Endometrial microvascular endothelial cells (primary cell): Measurements from ENCODE around the gene HS3ST4. TPM values are rescaled to one million over a fixed set of nuclear protein-coding genes. Genes with fewer than 3 reads are reported as not detected.

Experiments
- in situ Hi-C: cut with HindIII; loops from 2 replicates; pipeline ENCODE4 v1.10.0; 2017; ENCODE audit warnings: low sequenced_read_pairs, low pct_unique_long_range_greater_than_20kb; ENCODE audit errors: inconsistent ontology term
- total RNA-seq: library from RNA; depleted of rRNA; stranded (reverse); fragments of >200 nt; gene quantifications from one replicate; pipeline ENCODE4 v1.2.3, GENCODE V29; 2015; ENCODE audit errors: inconsistent ontology term

Gene HS3ST4
- total RNA-seq, 1 donor from 2014 or later, result not detected

DNA sequence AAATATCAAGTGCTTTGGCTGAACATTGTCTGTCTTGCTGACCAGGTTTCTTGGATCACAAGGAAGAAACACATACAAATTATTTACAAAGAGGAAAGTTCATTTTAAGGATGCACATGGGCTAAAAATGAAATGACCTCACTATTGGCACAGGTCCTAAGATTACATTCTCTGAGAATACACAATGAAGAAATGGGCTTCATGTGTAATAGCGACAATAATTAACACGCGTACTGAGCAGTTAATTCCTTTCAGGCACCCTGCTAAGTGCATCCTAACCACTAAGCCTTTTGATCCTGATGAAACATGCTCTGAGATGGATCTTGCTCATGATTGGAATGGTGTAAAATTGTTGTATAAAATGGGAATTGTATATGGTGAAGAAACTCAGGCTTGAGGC, 429.0 kb downstream of the HS3ST4 start:
- in situ Hi-C loops, result no loop called here

DNA sequence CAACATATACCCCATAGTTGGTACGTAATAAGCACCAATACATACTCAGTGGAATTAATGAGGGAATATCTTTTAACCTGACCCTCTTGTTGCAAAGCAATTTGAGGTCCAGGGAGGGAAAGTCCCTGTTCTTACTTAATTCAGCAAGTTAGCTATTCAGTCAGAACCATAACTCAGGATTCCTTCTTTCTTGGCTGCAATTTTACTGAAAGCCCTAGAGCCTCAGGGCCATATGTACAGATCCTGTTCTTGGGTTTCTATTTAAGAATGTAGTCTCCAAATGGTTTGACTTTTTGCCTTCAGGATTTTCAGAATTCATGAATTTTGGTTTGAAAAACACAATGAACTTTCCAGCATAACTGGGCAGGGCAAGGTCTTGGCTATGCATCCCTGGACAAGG, 436.5 kb downstream of the HS3ST4 start:
- in situ Hi-C loops, result no loop called here

GRCh38 chr16:26129997-26130396, 438.2 kb downstream of the HS3ST4 start:
- in situ Hi-C loops, result no loop called here

DNA sequence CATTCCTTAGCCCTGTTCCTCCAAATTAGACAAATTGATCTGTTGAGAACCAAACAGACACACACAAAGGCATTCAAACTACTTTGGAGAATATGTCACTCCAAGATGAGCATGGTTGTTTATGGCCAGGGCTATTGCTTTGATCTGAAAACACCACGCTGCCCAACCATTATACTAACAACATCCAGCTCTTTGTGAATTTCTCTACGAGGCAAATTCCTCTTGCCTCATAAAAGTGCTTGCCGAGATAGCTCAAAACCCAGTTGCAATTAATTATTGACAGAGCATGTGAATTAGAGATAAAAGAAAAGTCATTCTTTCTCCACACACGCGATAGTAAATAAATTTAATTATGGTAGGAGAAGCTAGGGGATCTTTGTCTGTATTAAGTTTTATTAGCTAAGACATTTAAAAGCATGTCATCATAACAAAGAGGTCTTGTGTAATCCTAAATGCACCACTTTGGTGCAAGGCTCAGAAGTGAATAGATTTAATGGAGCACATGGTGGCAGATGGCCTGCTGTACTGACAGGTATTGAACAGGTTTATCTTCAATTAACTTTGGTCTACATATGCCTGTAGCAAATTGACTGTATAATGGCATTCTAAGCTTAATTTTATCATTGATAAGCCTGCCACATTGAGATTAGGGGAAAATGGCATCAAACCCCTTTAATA, 441.8 kb downstream of the HS3ST4 start:
- in situ Hi-C loops, result no loop called here

GRCh38 chr16:26134588-26134987, 442.8 kb downstream of the HS3ST4 start:
- in situ Hi-C loops, result no loop called here

DNA sequence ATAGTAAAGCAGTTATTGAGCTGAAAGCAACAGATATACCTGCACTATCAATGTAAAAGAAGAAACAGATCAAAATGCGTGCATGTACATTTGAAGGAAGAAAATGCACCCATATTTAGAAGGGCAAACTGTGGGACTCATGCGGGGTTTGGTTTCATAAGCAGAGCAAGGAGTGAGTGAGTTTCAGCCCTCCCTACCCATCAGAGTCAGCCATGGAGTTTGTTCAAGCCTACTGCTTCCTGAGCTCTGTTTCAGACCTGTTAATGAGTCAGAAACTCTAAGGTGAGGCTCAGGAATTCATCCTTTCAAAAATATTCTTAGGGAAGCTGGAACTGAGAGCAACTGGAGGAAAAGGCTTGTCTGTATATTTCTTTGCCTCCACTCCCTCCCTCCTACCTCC, 446.2 kb downstream of the HS3ST4 start:
- in situ Hi-C loops, result no loop called here

- in situ Hi-C loops, result no loop called here
These were observed 447.3 kb downstream of the HS3ST4 start for GRCh38 chr16:26139091-26139490.

- in situ Hi-C loops, result no loop called here
These were observed 448.1 kb downstream of the HS3ST4 start for GRCh38 chr16:26139884-26140283.

- in situ Hi-C loops, result no loop called here
These were observed 457.8 kb downstream of the HS3ST4 start for GRCh38 chr16:26149364-26150190.

GRCh38 chr16:26155221-26155620, 463.5 kb downstream of the HS3ST4 start:
- in situ Hi-C loops, result no loop called here

GRCh38 chr16:26157319-26157718, 465.6 kb downstream of the HS3ST4 start:
- in situ Hi-C loops, result no loop called here

GRCh38 chr16:26158142-26158759, 466.5 kb downstream of the HS3ST4 start:
- in situ Hi-C loops, result no loop called here

GRCh38 chr16:26161461-26162180, 469.9 kb downstream of the HS3ST4 start:
- in situ Hi-C loops, result no loop called here

GRCh38 chr16:26169473-26169872, 477.7 kb downstream of the HS3ST4 start:
- in situ Hi-C loops, result no loop called here

DNA sequence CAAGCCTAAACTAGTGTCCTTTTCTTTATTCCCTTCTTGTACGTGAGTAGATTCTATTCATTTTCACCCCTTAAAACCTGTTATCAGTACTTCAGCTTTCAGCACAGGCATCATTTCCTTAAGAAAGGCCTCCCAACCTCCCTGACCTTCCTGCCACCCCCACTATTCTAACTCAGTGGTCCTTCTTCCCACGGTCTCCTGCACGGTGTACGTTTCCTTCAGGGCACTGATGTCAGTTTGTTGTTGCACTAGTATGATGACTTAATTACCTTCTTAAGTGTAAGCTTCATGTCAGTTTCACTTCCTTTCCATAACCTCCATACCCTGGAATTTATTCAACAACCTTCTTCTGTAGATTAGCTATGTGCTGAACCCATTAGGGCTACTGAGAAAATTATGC, 484.2 kb downstream of the HS3ST4 start:
- in situ Hi-C loops, result no loop called here

- in situ Hi-C loops, result no loop called here
These were observed 485.7 kb downstream of the HS3ST4 start for GRCh38 chr16:26177438-26177837.

GRCh38 chr16:26178298-26178697, 486.5 kb downstream of the HS3ST4 start:
- in situ Hi-C loops, result no loop called here

GRCh38 chr16:26186091-26186615, 494.4 kb downstream of the HS3ST4 start:
- in situ Hi-C loops, result no loop called here
